Body of pancreas (tissue), 4 donors: ENCODE data around the gene PSD. TPM values are rescaled to one million over a fixed set of nuclear protein-coding genes. Genes with fewer than 3 reads are reported as not detected.

Experiments
- ATAC-seq: fragments of 150-250 bp; one replicate; pipeline ENCODE4 v1.9.1; 2016
- DNase-seq, 4 donors: peaks; one replicate each; pipeline ENCODE4 v3.0.0-alpha.2; 2019
- H3K27ac ChIP-seq, 4 donors: fragments of 200-600 bp; sonication (generic); 1 replicate in 3 of 4; 2 replicates in 1 of 4; pipeline versions ENCODE4 v1.5.1 to v1.6.1; 2016 to 2019; ENCODE audit warnings: mild to moderate bottlenecking in 1 of 4, mixed read lengths in 1 of 4, moderate library complexity in 1 of 4
- H3K27me3 ChIP-seq, 2 donors: fragments of 200-600 bp; sonication (generic); one replicate each; pipeline ENCODE4 v1.6.0; 2016; ENCODE audit warnings: mild to moderate bottlenecking in 1 of 2
- H3K36me3 ChIP-seq, 2 donors: fragments of 200-600 bp; sonication (generic); replicated peaks in 1 of 2; 2 replicates each; pipeline ENCODE4 v1.5.1; 2016; ENCODE audit warnings: low read depth in 2 of 2; ENCODE audit not compliant: insufficient read depth in 1 of 2
- H3K4me1 ChIP-seq: fragments of 200-600 bp; sonication (generic); one replicate; pipeline ENCODE4 v1.6.0; 2016
- H3K4me3 ChIP-seq, 2 donors: fragments of 200-600 bp; sonication (generic); 1 replicate in 1 of 2; 2 replicates in 1 of 2; pipeline ENCODE4 v1.5.1; 2016 to 2019
- H3K9me3 ChIP-seq, 3 donors: fragments of 200-600 bp; sonication (generic); 1 replicate in 2 of 3; 2 replicates in 1 of 3; pipeline ENCODE4 v1.5.1; 2016
- CTCF ChIP-seq, 7 experiments: fragments of 450-650 bp in 4 of 7; fragments of 200-600 bp in 3 of 7; sonication (generic) in 3 of 7; IDR thresholded peaks; one replicate each; pipeline ENCODE4 v1.5.1; 2016 to 2019; ENCODE audit warnings: antibody characterized with exemption in 7 of 7
- POLR2A ChIP-seq, 3 donors: fragments of 450-650 bp; IDR thresholded peaks; one replicate each; pipeline ENCODE4 v1.6.1; 2016; ENCODE audit warnings: antibody characterized with exemption in 3 of 3, mild to moderate bottlenecking in 2 of 3
- WGBS, 2 donors: methylation state at CpG; one replicate each; pipeline ENCODE4 v1.1.5; 2017; 5-methylcytosine and 5-hydroxymethylcytosine counted together
- intact Hi-C: fragments of 100-400 bp; cut with DNase I; formaldehyde crosslinking; loops from one replicate; pipeline ENCODE4 v1.15.1; 2023
- total RNA-seq, 2 donors: library from RNA; depleted of rRNA; stranded (reverse); fragments of >200 nt; gene quantifications; one replicate each; pipeline ENCODE4 v1.1.0, GENCODE V29; 2016

PSD gene
- total RNA-seq, 2 donors from 2014 or later, result 2.6 to 5.3 TPM

DNA sequence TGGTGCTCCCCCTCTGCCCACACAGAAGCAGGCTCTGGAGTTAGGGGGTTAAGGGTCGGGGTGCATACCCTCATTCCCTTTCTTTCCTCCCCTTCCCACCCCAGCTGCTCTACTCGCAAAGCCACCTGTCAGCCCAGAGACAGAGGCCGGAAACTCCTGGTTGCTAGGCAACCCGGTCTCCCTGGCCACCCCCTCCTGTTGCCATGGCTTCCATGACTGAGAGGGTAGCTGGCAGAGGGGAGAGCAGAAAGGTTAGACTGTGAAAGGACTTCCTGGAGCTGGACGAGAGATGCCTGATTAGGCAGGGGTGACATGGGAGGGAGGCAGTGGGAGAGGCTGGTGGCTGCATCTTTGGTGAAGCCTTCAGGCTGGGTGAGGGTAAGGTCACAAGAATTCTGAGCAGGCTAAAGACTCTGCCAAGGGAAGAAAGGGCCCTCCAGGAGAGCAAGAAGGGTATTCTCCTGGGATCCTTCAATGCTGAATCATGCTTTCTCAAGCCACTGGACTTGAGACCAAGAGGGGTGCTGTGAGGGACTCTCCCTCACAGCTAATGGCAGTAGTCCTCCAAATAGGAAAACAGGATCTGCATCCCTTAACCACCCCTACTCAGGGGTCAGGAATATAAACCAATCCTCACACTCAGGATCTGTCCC lies 5.4 kb downstream of the PSD start:
- Histone ChIP-seq H3K4me1 (peaks cover 20% of the 10 kb centered on the region), H3K27me3 (peaks cover 0 to 35% of the 10 kb centered on the region in 2 donors), H3K4me3 (no peak overlapping the region), H3K36me3 (no peaks in the 10 kb centered on the region), H3K9me3 (no peaks in the 10 kb centered on the region), H3K27ac (no peak overlapping the region)
- 15 to 26% methylated on average over 5 of the region's 5 CpGs for WGBS, 2 donors
- ATAC-seq (no peak), DNase-seq (no peak)
- TF ChIP-seq CTCF (IDR thresholded peaks at IDR 0.05) (no peak), POLR2A (IDR thresholded peaks at IDR 0.05) (no peak)
- intact Hi-C loops, result no loop called here

- Histone ChIP-seq H3K36me3 (no peaks in the 10 kb centered on the region), H3K27ac (no peak overlapping the region), H3K4me3 (no peak overlapping the region), H3K4me1 (peaks cover 20% of the 10 kb centered on the region), H3K27me3 (peaks cover 0 to 35% of the 10 kb centered on the region in 2 donors), H3K9me3 (no peaks in the 10 kb centered on the region)
- ATAC-seq (no peak), DNase-seq (no peak)
- intact Hi-C loops, result no loop called here
- TF ChIP-seq CTCF (IDR thresholded peaks at IDR 0.05), result no peak
- TF ChIP-seq POLR2A (IDR thresholded peaks at IDR 0.05), result no peak
- WGBS, 2 donors, result 76% methylated on average over 8 to 10 of the region's 10 CpGs
Measured at GRCh38 chr10:102412293-102412692, 6.3 kb downstream of the PSD start.

GRCh38 chr10:102411341-102412255 lies 7.0 kb downstream of the PSD start:
- Histone ChIP-seq H3K9me3 (no peaks in the 10 kb centered on the region), H3K27ac (no peak overlapping the region), H3K4me3 (no peak overlapping the region), H3K36me3 (no peaks in the 10 kb centered on the region), H3K27me3 (peaks cover 0 to 35% of the 10 kb centered on the region in 2 donors), H3K4me1 (peaks cover 20% of the 10 kb centered on the region)
- DNase-seq, result no peak
- TF ChIP-seq CTCF (IDR thresholded peaks at IDR 0.05), result no peak
- TF ChIP-seq POLR2A (IDR thresholded peaks at IDR 0.05), result no peak
- intact Hi-C loops, result no loop called here
- WGBS, 2 donors, result 61 to 75% methylated on average over 12 to 14 of the region's 14 CpGs
- no peak for ATAC-seq

DNA sequence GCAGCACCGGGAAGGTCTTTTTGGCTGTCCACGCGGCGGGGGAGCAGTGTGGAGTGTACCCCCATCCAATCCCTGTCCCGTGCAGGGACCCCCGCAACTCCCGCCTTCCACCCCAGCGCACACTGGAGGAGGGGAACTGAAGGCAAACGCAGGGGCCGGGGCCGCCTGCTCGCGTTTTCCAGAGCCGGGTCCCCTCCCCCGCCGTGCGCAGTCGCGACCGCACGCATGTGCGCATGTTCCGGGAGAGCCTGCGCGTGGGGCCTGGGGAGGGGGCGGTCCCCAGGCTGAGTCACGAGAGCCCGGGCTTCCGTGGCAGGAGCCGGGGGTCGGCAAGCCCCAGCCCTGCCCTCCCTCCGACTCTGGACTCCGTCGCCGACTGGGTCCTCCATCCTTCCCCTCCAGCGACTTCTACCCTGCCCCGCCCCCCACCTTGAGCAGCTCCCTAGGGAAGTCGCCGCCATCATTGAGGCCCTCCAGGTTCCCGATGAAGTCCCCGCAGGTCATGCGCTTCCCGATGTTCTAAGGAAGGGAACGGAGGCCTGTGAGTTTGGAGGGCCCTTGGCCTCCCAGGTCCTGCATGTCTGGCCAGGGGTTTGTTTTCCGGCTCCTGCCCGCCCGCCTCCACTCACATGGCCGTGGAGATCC lies 8.0 kb downstream of the PSD start:
- H3K27ac ChIP-seq, result no peak overlapping the region
- 5 to 12% methylated on average over 3 to 48 of the region's 48 CpGs for WGBS, 2 donors
- DNase-seq (no peak), ATAC-seq (no peak)
- TF ChIP-seq POLR2A (IDR thresholded peaks at IDR 0.05) (peak in 1 of 3 donors; percentile 12), CTCF (IDR thresholded peaks at IDR 0.05) (no peak)
- no peaks in the 10 kb centered on the region for H3K9me3 ChIP-seq
- no peaks in the 10 kb centered on the region for H3K36me3 ChIP-seq
- no peak overlapping the region for H3K4me3 ChIP-seq
- intact Hi-C loops, result no loop called here
- peaks cover 20% of the 10 kb centered on the region for H3K4me1 ChIP-seq
- H3K27me3 ChIP-seq, result peaks cover 0 to 35% of the 10 kb centered on the region in 2 donors
